ENCODE measurements around the gene HSD17B10. TPM values are rescaled to one million over a fixed set of nuclear protein-coding genes. Genes with fewer than 3 reads are reported as not detected.

The HSD17B10 gene
- total and polyA plus RNA-seq, 2 donors (not counting 1 experiment from before 2014, with no cell fraction given), result 49.7 to 66.5 TPM

DNA sequence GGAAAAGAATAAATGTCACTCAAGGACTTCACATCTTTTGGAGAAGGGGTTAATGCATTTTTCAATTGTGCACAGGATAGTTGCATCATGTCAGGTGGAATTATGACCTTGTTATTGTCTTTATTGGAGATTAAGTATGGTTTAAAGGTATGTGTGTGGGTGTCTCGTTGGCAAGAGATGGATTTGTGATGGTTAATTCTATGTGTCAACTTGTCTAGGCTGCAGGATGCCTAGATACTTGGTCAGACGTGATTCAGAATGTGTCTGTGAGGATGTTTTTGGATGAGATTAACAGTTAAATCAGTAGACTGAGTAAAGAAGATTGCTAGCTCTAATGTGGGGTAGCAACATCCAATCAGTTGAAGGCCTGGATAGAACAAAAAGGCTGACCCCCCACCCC is 42.2 kb upstream of the HSD17B10 start:
- DNase-seq (no peak), ATAC-seq (ENCODE audit: low read depth) (no peak)
- no peaks in the 10 kb centered on the region for H3K9me3 ChIP-seq (ENCODE audit: control extremely low read depth in 1 of 3, control insufficient read depth in 2 of 3, insufficient read depth in 1 of 3, low read length in 2 of 3)
- H3K4me2 ChIP-seq (replicated peaks; ENCODE audit: low read depth, low read length, poor library complexity, severe bottlenecking), result no peak overlapping the region
- peaks cover 6% of the 10 kb centered on the region for H3K4me1 Mint-ChIP-seq
- H3K27me3 Mint-ChIP-seq, result no peaks in the 10 kb centered on the region
- H3K27ac ChIP-seq (ENCODE audit: low read length in 2 of 2), result no peak overlapping the region
- no peak overlapping the region for H3K4me3 ChIP-seq (ENCODE audit: control extremely low read depth in 1 of 5, extremely low read depth in 1 of 5, insufficient read depth in 1 of 5, low read depth in 2 of 5, low read length in 4 of 5)
- intact Hi-C loops (cut with micrococcal nuclease), result no loop called here
- no peaks in the 10 kb centered on the region for H3K27me3 ChIP-seq (replicated peaks in 1 of 4; ENCODE audit: control extremely low read depth in 1 of 4, control insufficient read depth in 3 of 4, insufficient read depth in 4 of 4, low read length in 3 of 4)
- H3K27ac Mint-ChIP-seq, result no peak overlapping the region
- H3K9me3 Mint-ChIP-seq (ENCODE audit: insufficient read depth), result no peaks in the 10 kb centered on the region
- TF ChIP-seq EZH2 (IDR thresholded peaks at IDR 0.05; ENCODE audit: borderline replicate concordance, insufficient read depth, low read depth, low read length, poor library complexity, severe bottlenecking), result no peak
- TF ChIP-seq, protein P1, sequence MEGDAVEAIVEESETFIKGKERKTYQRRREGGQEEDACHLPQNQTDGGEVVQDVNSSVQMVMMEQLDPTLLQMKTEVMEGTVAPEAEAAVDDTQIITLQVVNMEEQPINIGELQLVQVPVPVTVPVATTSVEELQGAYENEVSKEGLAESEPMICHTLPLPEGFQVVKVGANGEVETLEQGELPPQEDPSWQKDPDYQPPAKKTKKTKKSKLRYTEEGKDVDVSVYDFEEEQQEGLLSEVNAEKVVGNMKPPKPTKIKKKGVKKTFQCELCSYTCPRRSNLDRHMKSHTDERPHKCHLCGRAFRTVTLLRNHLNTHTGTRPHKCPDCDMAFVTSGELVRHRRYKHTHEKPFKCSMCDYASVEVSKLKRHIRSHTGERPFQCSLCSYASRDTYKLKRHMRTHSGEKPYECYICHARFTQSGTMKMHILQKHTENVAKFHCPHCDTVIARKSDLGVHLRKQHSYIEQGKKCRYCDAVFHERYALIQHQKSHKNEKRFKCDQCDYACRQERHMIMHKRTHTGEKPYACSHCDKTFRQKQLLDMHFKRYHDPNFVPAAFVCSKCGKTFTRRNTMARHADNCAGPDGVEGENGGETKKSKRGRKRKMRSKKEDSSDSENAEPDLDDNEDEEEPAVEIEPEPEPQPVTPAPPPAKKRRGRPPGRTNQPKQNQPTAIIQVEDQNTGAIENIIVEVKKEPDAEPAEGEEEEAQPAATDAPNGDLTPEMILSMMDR (IDR thresholded peaks at IDR 0.05), result no peak
- H3K9ac ChIP-seq (ENCODE audit: low read length), result no peak overlapping the region
- no peaks in the 10 kb centered on the region for H3K36me3 ChIP-seq (replicated peaks in 1 of 2; ENCODE audit: control extremely low read depth in 1 of 2, control insufficient read depth in 1 of 2, extremely low read depth in 1 of 2, insufficient read depth in 2 of 2, low read length in 1 of 2)
- no peak overlapping the region for H3K4me3 Mint-ChIP-seq
- no peaks in the 10 kb centered on the region for H3K79me2 ChIP-seq (ENCODE audit: control insufficient read depth, insufficient read depth, low read length)
- H3K4me1 ChIP-seq (ENCODE audit: control insufficient read depth in 2 of 2, insufficient read depth in 2 of 2, low read length in 2 of 2), result no peaks in the 10 kb centered on the region
- WGBS (ENCODE audit: insufficient coverage), result 100% methylated on average over 1 of the region's 2 CpGs
- no peaks in the 10 kb centered on the region for H4K20me1 ChIP-seq (ENCODE audit: control insufficient read depth, insufficient read depth, low read length, poor library complexity, severe bottlenecking)
- POLR2A ChIA-PET, result no interaction called here
- no peak overlapping the region for H2AFZ ChIP-seq (ENCODE audit: insufficient read depth, low read depth, low read length, poor library complexity, severe bottlenecking)
- CTCF ChIA-PET, result no interaction called here

DNA sequence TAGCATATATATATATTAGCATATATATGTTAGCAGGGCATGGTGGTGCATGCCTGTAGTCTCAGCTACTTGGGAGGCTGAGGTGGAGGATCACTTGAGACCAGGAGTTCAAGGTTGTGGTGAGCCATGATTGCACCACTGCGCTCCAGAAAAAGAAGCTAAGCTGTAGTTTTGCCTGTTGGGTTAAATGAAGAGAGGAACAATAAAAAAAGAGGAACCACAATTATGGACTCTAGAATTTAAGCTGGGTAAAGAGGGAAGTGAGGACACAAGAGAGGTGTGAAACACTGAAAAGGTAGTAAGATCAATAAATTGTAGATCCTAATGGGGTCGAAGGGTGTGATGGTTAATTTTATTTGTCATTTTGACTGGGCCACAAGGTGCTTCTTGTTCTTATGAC is 40.5 kb upstream of the HSD17B10 start:
- no peak overlapping the region for H3K27ac ChIP-seq (ENCODE audit: low read length in 2 of 2)
- ATAC-seq (ENCODE audit: low read depth) (no peak), DNase-seq (peak; percentile 10)
- peaks cover 4% of the 10 kb centered on the region for H3K4me1 Mint-ChIP-seq
- H3K27me3 Mint-ChIP-seq, result no peaks in the 10 kb centered on the region
- no peak overlapping the region for H3K9ac ChIP-seq (ENCODE audit: low read length)
- no peaks in the 10 kb centered on the region for H3K9me3 Mint-ChIP-seq (ENCODE audit: insufficient read depth)
- intact Hi-C loops (cut with micrococcal nuclease), result no loop called here
- WGBS (ENCODE audit: insufficient coverage), result no CpG with 5 or more reads among the region's 2 CpGs
- TF ChIP-seq EZH2 (IDR thresholded peaks at IDR 0.05; ENCODE audit: borderline replicate concordance, insufficient read depth, low read depth, low read length, poor library complexity, severe bottlenecking), result no peak
- TF ChIP-seq, protein P1 (IDR thresholded peaks at IDR 0.05), result no peak
- H3K79me2 ChIP-seq (ENCODE audit: control insufficient read depth, insufficient read depth, low read length), result no peaks in the 10 kb centered on the region
- H3K27ac Mint-ChIP-seq, result peak overlapping the region; percentile 1
- H3K4me3 ChIP-seq (ENCODE audit: control extremely low read depth in 1 of 5, extremely low read depth in 1 of 5, insufficient read depth in 1 of 5, low read depth in 2 of 5, low read length in 4 of 5), result no peak overlapping the region
- no peaks in the 10 kb centered on the region for H3K27me3 ChIP-seq (replicated peaks in 1 of 4; ENCODE audit: control extremely low read depth in 1 of 4, control insufficient read depth in 3 of 4, insufficient read depth in 4 of 4, low read length in 3 of 4)
- H3K36me3 ChIP-seq (replicated peaks in 1 of 2; ENCODE audit: control extremely low read depth in 1 of 2, control insufficient read depth in 1 of 2, extremely low read depth in 1 of 2, insufficient read depth in 2 of 2, low read length in 1 of 2), result no peaks in the 10 kb centered on the region
- H3K4me2 ChIP-seq (replicated peaks; ENCODE audit: low read depth, low read length, poor library complexity, severe bottlenecking), result no peak overlapping the region
- H4K20me1 ChIP-seq (ENCODE audit: control insufficient read depth, insufficient read depth, low read length, poor library complexity, severe bottlenecking), result no peaks in the 10 kb centered on the region
- H2AFZ ChIP-seq (ENCODE audit: insufficient read depth, low read depth, low read length, poor library complexity, severe bottlenecking), result no peak overlapping the region
- H3K4me3 Mint-ChIP-seq, result no peak overlapping the region
- H3K9me3 ChIP-seq (ENCODE audit: control extremely low read depth in 1 of 3, control insufficient read depth in 2 of 3, insufficient read depth in 1 of 3, low read length in 2 of 3), result no peaks in the 10 kb centered on the region
- POLR2A ChIA-PET, result no interaction called here
- H3K4me1 ChIP-seq (ENCODE audit: control insufficient read depth in 2 of 2, insufficient read depth in 2 of 2, low read length in 2 of 2), result no peaks in the 10 kb centered on the region
- CTCF ChIA-PET, result no interaction called here
